T-helper 1 cell treated with Interleukin-12 subunit alpha and Interleukin-12 subunit beta and Interleukin-4 antibody, amounts not matched to agents 30 μg/mL and 1 μg/mL, for 36 hours (primary cell): ENCODE measurements around the gene CTSF.
"Not testable (repeated sequence)": the region's sequence is repeated elsewhere in the genome, so short reads cannot be mapped to it uniquely, and the experiment has no call there.

Experiments
- H3K27ac Mint-ChIP-seq: one replicate; pipeline ENCODE4 v1.8.0; 2021; ENCODE audit warnings: mild to moderate bottlenecking, mixed read lengths
- H3K27me3 Mint-ChIP-seq: one replicate; pipeline ENCODE4 v1.8.0; 2021; ENCODE audit warnings: low read depth, mixed read lengths
- H3K36me3 Mint-ChIP-seq: one replicate; pipeline ENCODE4 v1.8.0; 2021; ENCODE audit warnings: low read depth, mixed read lengths
- H3K4me1 Mint-ChIP-seq: one replicate; pipeline ENCODE4 v1.8.0; 2021; ENCODE audit warnings: low read depth, mixed read lengths
- H3K4me3 Mint-ChIP-seq: one replicate; pipeline ENCODE4 v1.8.0; 2021; ENCODE audit warnings: mild to moderate bottlenecking, moderate library complexity, mixed read lengths
- H3K9me3 Mint-ChIP-seq: one replicate; pipeline ENCODE4 v1.8.0; 2021; ENCODE audit warnings: mixed read lengths

Gene CTSF

GRCh38 chr11:66568124-66568916 lies at the start of gene CTSF:
Gene CTSF, minus strand, starts transcription at chr11:66568606. Its CDS starts 120 bp downstream, at chr11:66568486.
- H3K36me3 Mint-ChIP-seq: no peaks in the 10 kb centered on the region
- no peak within 1 kb of the TSS for H3K27ac Mint-ChIP-seq
- H3K9me3 Mint-ChIP-seq: no peaks in the 10 kb centered on the region
- H3K4me1 Mint-ChIP-seq: peaks cover 3% of the 10 kb centered on the region
- peak within 1 kb of the TSS; percentile 56 for H3K4me3 Mint-ChIP-seq
- H3K27me3 Mint-ChIP-seq: peaks cover 26% of the 10 kb centered on the region

- Mint-ChIP-seq H3K4me3 (peak overlapping the region; percentile 97), H3K9me3 (no peaks in the 10 kb centered on the region), H3K4me1 (peaks cover 40% of the 10 kb centered on the region), H3K36me3 (peaks cover 31% of the 10 kb centered on the region), H3K27ac (peak overlapping the region; percentile 98), H3K27me3 (no peaks in the 10 kb centered on the region)
Measured at GRCh38 chr11:66617155-66617834, 48.9 kb upstream of the CTSF start.

- Mint-ChIP-seq H3K36me3 (peaks cover 31% of the 10 kb centered on the region), H3K9me3 (no peaks in the 10 kb centered on the region), H3K4me3 (peak within 1 kb of the TSS; percentile 97), H3K27me3 (no peaks in the 10 kb centered on the region), H3K4me1 (peaks cover 38% of the 10 kb centered on the region), H3K27ac (peak within 1 kb of the TSS; percentile 98)
Measured at GRCh38 chr11:66616379-66617154, 48.2 kb upstream of the CTSF start, which contains the start of gene RBM14. Gene RBM14, plus strand, starts transcription at chr11:66616630. Its CDS starts 91 bp downstream, at chr11:66616721.

- Mint-ChIP-seq H3K27ac (no peak overlapping the region), H3K4me1 (peaks cover 31% of the 10 kb centered on the region), H3K27me3 (no peaks in the 10 kb centered on the region), H3K36me3 (peaks cover 24% of the 10 kb centered on the region), H3K9me3 (peaks cover 3% of the 10 kb centered on the region), H3K4me3 (no peak overlapping the region)
Measured at GRCh38 chr11:66614073-66614472, 45.7 kb upstream of the CTSF start.

GRCh38 chr11:66612458-66612857 lies 44.1 kb upstream of the CTSF start:
- no peak overlapping the region for H3K4me3 Mint-ChIP-seq
- no peaks in the 10 kb centered on the region for H3K27me3 Mint-ChIP-seq
- no peak overlapping the region for H3K27ac Mint-ChIP-seq
- H3K4me1 Mint-ChIP-seq: peaks cover 16% of the 10 kb centered on the region
- peaks cover 3% of the 10 kb centered on the region for H3K9me3 Mint-ChIP-seq
- peaks cover 9% of the 10 kb centered on the region for H3K36me3 Mint-ChIP-seq

GRCh38 chr11:66609721-66610617 lies 41.6 kb upstream of the CTSF start:
- peaks cover 6% of the 10 kb centered on the region for H3K36me3 Mint-ChIP-seq
- peak overlapping the region; percentile 50 for H3K27ac Mint-ChIP-seq
- H3K4me3 Mint-ChIP-seq: no peak overlapping the region
- no peaks in the 10 kb centered on the region for H3K27me3 Mint-ChIP-seq
- H3K4me1 Mint-ChIP-seq: peaks cover 8% of the 10 kb centered on the region
- peaks cover 3% of the 10 kb centered on the region for H3K9me3 Mint-ChIP-seq

- H3K4me1 Mint-ChIP-seq: peaks cover 8% of the 10 kb centered on the region
- H3K4me3 Mint-ChIP-seq: no peak overlapping the region
- no peak overlapping the region for H3K27ac Mint-ChIP-seq
- H3K27me3 Mint-ChIP-seq: no peaks in the 10 kb centered on the region
- peaks cover 3% of the 10 kb centered on the region for H3K9me3 Mint-ChIP-seq
- H3K36me3 Mint-ChIP-seq: peaks cover 8% of the 10 kb centered on the region
Measured at GRCh38 chr11:66607126-66607834, 38.9 kb upstream of the CTSF start.

GRCh38 chr11:66606608-66607007 lies 38.2 kb upstream of the CTSF start:
- not testable (repeated sequence) for H3K4me1 Mint-ChIP-seq, H3K27ac Mint-ChIP-seq, H3K4me3 Mint-ChIP-seq, H3K27me3 Mint-ChIP-seq, H3K36me3 Mint-ChIP-seq, H3K9me3 Mint-ChIP-seq

GRCh38 chr11:66604155-66604554 lies 35.7 kb upstream of the CTSF start:
- Mint-ChIP-seq H3K4me1 (no peaks in the 10 kb centered on the region), H3K4me3 (no peak overlapping the region), H3K9me3 (no peaks in the 10 kb centered on the region), H3K27ac (no peak overlapping the region), H3K36me3 (peaks cover 14% of the 10 kb centered on the region), H3K27me3 (no peaks in the 10 kb centered on the region)

GRCh38 chr11:66603072-66603471 lies 34.7 kb upstream of the CTSF start:
- no peak overlapping the region for H3K27ac Mint-ChIP-seq
- H3K4me1 Mint-ChIP-seq: no peaks in the 10 kb centered on the region
- H3K27me3 Mint-ChIP-seq: no peaks in the 10 kb centered on the region
- no peaks in the 10 kb centered on the region for H3K9me3 Mint-ChIP-seq
- H3K36me3 Mint-ChIP-seq: peaks cover 14% of the 10 kb centered on the region
- no peak overlapping the region for H3K4me3 Mint-ChIP-seq

- Mint-ChIP-seq H3K27me3 (no peaks in the 10 kb centered on the region), H3K36me3 (peaks cover 14% of the 10 kb centered on the region), H3K4me3 (no peak overlapping the region), H3K27ac (no peak overlapping the region), H3K9me3 (no peaks in the 10 kb centered on the region), H3K4me1 (peaks cover under 1% of the 10 kb centered on the region)
Measured at GRCh38 chr11:66600631-66601233, 32.3 kb upstream of the CTSF start.

- H3K27me3 Mint-ChIP-seq: no peaks in the 10 kb centered on the region
- no peak overlapping the region for H3K27ac Mint-ChIP-seq
- no peak overlapping the region for H3K4me3 Mint-ChIP-seq
- no peaks in the 10 kb centered on the region for H3K9me3 Mint-ChIP-seq
- peaks cover 5% of the 10 kb centered on the region for H3K4me1 Mint-ChIP-seq
- H3K36me3 Mint-ChIP-seq: peaks cover 13% of the 10 kb centered on the region
Measured at GRCh38 chr11:66600219-66600618, 31.8 kb upstream of the CTSF start.

- no peaks in the 10 kb centered on the region for H3K27me3 Mint-ChIP-seq
- H3K4me1 Mint-ChIP-seq: peaks cover 12% of the 10 kb centered on the region
- H3K9me3 Mint-ChIP-seq: no peaks in the 10 kb centered on the region
- no peak overlapping the region for H3K4me3 Mint-ChIP-seq
- H3K27ac Mint-ChIP-seq: no peak overlapping the region
- peaks cover 8% of the 10 kb centered on the region for H3K36me3 Mint-ChIP-seq
Measured at GRCh38 chr11:66598993-66599392, 30.6 kb upstream of the CTSF start.
